Measurements from ENCODE around the gene TSHZ2. TPM values are rescaled to one million over a fixed set of nuclear protein-coding genes. Genes with fewer than 3 reads are reported as not detected.

Gene TSHZ2
- total RNA-seq, 2 donors from 2014 or later = 29.1 to 30.7 TPM

DNA sequence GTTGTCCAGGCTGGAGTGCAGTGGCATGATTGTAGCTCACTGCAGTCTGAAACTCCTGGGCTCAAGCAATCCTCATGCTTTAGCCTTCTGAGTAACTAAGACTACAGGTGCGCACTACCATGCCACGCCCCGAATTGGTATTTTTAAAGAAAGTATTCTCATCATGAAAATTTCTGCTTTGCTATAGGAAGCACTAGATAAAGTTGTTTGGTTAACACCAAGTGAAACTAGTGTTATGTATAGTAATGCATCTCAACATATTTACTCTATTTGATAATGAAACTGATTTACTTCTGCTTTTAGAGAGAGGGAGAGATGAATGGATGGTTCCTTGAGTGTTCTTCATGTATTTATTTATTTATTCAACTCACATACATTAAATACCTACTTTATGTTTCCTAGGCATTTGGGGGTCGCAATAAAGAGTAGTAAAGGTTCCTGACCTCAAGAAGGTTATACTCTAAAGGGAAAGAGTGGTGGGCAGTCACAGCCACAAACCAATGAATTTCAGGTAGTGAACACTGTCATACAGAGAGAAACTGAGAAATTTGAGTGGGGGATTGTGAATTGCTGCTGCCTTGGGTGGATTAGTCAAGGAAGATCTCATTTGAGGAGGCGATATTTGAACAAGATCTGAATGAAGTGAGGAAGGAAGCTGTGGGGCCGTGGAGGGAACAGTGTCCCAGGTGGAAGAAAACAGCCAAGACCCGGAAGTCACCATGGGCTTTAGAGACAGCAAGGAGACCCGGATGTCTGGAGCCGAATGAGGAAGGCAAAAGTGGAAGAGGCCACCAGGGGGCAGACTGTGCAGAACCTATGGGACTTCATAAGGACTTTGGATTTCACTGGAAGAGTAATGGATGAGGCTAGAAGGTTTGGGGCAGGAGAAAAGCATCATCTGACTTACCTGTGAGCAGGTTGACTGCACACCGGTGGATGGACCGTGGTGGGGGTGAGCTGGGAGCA, 185.6 kb downstream of the TSHZ2 start:
- Mint-ChIP-seq H3K27ac (no peak overlapping the region), H3K27me3 (peaks cover 4% of the 10 kb centered on the region), H3K4me1 (peaks cover 14% of the 10 kb centered on the region), H3K36me3 (ENCODE audit: low read depth) (no peaks in the 10 kb centered on the region), H3K4me3 (no peak overlapping the region)
- ATAC-seq = no peak
- H3K9me3 ChIP-seq (ENCODE audit: control insufficient read depth, low read length, poor library complexity, severe bottlenecking) = no peaks in the 10 kb centered on the region
- DNase-seq = peak in 2 of 3 donors; percentile 9 to 30

DNA sequence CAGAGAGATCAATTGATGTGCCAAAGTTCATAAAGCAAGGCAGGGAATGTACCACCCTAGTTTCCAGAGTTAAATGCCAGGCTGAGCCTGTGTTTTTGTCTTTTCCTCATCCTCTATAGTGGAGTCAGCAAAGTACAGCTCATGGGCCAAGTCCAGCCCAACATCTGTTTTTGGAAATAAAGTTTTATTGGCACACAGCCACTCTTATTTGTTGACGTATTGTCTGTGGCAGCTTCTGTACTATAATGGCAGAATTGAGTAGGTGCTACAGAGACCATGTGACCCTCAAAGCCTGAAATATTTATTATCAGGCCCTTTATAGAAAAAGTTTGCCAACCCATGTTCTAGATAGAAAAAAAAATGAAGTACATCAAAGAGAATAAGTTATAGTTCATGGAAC, 187.0 kb downstream of the TSHZ2 start:
- no peak overlapping the region for H3K4me3 Mint-ChIP-seq
- no peak overlapping the region for H3K27ac Mint-ChIP-seq
- no peaks in the 10 kb centered on the region for H3K9me3 ChIP-seq (ENCODE audit: control insufficient read depth, low read length, poor library complexity, severe bottlenecking)
- peaks cover 14% of the 10 kb centered on the region for H3K4me1 Mint-ChIP-seq
- DNase-seq = no peak
- H3K36me3 Mint-ChIP-seq (ENCODE audit: low read depth) = no peaks in the 10 kb centered on the region
- no peak for ATAC-seq
- H3K27me3 Mint-ChIP-seq = peaks cover 4% of the 10 kb centered on the region

DNA sequence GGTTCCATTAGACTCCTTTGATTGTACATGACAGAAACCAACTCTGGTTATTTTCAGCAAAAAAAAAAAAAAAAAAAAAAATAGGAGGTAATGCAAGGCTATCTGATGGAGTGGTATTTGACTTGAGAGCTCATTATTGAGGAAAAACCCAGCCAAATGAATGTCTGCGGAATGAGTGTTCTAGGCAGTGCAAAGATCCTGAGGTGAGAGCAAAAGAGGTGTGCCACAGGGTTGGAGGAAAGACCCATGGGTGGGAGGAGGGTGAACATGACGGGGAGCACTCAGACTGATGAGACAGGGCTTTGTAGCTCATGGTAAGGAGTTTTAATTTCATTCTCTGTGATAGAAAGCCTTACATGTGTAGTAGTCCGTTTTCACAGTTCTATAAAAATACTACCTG, 188.9 kb downstream of the TSHZ2 start:
- Mint-ChIP-seq H3K4me3 (no peak overlapping the region), H3K36me3 (ENCODE audit: low read depth) (no peaks in the 10 kb centered on the region), H3K27ac (no peak overlapping the region), H3K27me3 (peaks cover 4% of the 10 kb centered on the region), H3K4me1 (peaks cover 8% of the 10 kb centered on the region)
- no peaks in the 10 kb centered on the region for H3K9me3 ChIP-seq (ENCODE audit: control insufficient read depth, low read length, poor library complexity, severe bottlenecking)
- no peak for DNase-seq
- ATAC-seq = no peak

DNA sequence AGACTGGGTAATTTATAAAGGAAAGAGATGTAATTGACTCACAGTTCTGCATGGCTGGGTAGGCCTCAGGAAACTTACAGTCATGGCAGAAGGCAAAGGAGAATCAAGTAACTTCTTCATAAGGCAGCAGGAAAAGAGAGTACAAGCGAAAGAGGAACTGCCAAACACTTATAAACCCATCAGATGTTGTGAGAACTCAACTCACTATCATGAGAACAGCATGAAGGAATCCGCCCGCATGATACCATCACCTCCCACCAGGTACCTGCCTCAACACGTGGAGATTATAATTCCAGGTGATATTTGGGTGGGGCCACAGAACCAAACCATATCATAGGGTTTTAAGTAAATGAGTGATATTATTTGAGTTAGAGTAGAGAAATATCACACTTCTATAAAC, 189.3 kb downstream of the TSHZ2 start:
- Mint-ChIP-seq H3K36me3 (ENCODE audit: low read depth) (no peaks in the 10 kb centered on the region), H3K4me1 (peaks cover 8% of the 10 kb centered on the region), H3K4me3 (no peak overlapping the region), H3K27ac (no peak overlapping the region), H3K27me3 (peaks cover 4% of the 10 kb centered on the region)
- ATAC-seq (no peak), DNase-seq (no peak)
- H3K9me3 ChIP-seq (ENCODE audit: control insufficient read depth, low read length, poor library complexity, severe bottlenecking) = no peaks in the 10 kb centered on the region

DNA sequence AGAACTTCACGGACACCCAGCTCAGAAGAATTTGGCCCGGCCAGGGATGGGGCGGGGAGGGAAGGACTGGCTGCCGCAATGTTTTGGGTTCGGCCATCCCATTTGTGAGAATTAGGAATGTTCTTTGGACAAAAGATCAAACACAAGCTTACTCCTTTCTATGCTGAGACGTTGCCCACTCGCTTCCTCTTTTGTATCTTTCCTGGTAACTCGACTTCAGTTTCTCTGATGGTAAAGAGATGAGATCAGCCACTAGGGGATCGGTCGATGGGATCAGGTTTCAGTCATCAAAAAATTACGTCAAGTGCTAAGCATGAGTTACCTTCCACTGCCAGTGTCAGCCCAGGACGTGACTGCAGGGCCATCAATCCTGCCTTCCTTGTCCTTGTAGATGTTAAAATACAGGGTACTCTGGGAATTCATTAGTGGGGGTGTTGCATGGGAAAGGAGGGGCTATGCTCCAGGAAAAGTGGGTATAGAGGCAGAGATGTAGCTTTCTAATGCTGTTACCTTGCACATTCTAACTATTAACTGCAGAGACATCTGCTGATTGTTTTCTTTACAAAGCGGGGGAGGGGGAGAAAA, 190.2 kb downstream of the TSHZ2 start:
- ATAC-seq = no peak
- DNase-seq = no peak
- Mint-ChIP-seq H3K27me3 (peaks cover 4% of the 10 kb centered on the region), H3K4me1 (peaks cover 8% of the 10 kb centered on the region), H3K4me3 (no peak overlapping the region), H3K27ac (no peak overlapping the region), H3K36me3 (ENCODE audit: low read depth) (no peaks in the 10 kb centered on the region)
- H3K9me3 ChIP-seq (ENCODE audit: control insufficient read depth, low read length, poor library complexity, severe bottlenecking) = no peaks in the 10 kb centered on the region

DNA sequence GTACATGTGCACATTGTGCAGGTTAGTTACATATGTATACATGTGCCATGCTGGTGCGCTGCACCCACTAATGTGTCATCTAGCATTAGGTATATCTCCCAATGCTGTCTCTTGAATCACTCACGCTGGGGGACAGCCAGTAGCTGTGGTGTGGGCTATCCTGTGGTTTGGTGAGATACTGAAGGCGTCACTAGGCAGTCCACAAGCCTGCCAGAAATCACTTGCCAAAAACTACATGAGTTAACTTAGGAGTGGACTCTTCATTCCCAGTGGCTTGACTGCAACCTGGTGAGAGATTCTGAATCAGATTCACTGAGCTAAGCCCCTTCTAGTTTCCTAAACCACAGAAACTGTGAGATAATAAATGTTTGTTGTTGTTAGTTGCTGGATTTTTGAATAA, 191.3 kb downstream of the TSHZ2 start:
- H3K4me1 Mint-ChIP-seq = peaks cover 8% of the 10 kb centered on the region
- ATAC-seq (no peak), DNase-seq (no peak)
- no peaks in the 10 kb centered on the region for H3K36me3 Mint-ChIP-seq (ENCODE audit: low read depth)
- no peak overlapping the region for H3K4me3 Mint-ChIP-seq
- no peak overlapping the region for H3K27ac Mint-ChIP-seq
- peaks cover 4% of the 10 kb centered on the region for H3K27me3 Mint-ChIP-seq
- no peaks in the 10 kb centered on the region for H3K9me3 ChIP-seq (ENCODE audit: control insufficient read depth, low read length, poor library complexity, severe bottlenecking)

DNA sequence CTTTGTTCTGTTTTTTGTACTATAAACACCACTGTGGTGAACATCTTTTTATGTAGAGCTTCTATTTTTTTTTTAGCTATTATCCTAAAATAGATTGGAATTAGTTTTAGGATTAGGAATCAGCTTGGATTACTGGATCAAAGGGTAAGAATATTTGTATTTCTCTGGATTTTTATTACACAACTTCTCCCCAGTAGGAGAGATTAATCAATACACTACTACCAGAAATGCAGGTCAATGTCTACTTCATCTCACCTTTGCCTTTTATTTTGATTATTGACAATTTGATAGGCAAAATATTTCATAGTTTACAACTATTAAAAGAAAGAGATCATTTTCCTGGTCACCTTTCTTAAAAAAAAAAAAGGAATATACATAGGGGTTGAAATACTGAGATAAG, 191.9 kb downstream of the TSHZ2 start:
- no peak for ATAC-seq
- peaks cover 8% of the 10 kb centered on the region for H3K4me1 Mint-ChIP-seq
- no peak overlapping the region for H3K27ac Mint-ChIP-seq

DNA sequence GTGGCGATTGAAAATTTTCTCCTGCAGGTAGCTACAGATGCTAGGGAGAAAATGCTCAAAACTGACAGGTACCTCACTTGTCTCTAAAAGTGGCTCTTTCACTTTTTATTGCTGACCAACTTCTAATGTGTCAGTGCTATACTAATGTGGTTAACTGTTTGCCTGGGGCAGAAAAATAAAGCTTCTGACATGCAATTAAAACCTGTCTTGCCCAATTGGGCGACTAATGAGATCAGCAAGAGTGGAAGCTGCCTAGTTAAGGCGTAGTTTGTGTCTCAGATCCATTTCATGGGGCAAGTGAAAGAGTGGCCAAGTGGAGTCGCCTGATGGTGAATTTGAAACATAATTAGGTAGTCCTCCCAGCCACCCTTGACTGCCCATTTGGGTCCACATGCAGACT, 193.3 kb downstream of the TSHZ2 start:
- H3K9me3 ChIP-seq (ENCODE audit: control insufficient read depth, low read length, poor library complexity, severe bottlenecking) = no peaks in the 10 kb centered on the region
- Mint-ChIP-seq H3K36me3 (ENCODE audit: low read depth) (no peaks in the 10 kb centered on the region), H3K27ac (no peak overlapping the region), H3K27me3 (peaks cover 4% of the 10 kb centered on the region), H3K4me3 (no peak overlapping the region), H3K4me1 (peaks cover 6% of the 10 kb centered on the region)
- ATAC-seq (no peak), DNase-seq (no peak)

More for the DNA sequence above, 191.9 kb downstream of the TSHZ2 start:
- H3K27me3 Mint-ChIP-seq = peaks cover 4% of the 10 kb centered on the region
- H3K36me3 Mint-ChIP-seq (ENCODE audit: low read depth) = no peaks in the 10 kb centered on the region
- no peak overlapping the region for H3K4me3 Mint-ChIP-seq
- H3K9me3 ChIP-seq (ENCODE audit: control insufficient read depth, low read length, poor library complexity, severe bottlenecking) = no peaks in the 10 kb centered on the region
- DNase-seq = no peak

DNA sequence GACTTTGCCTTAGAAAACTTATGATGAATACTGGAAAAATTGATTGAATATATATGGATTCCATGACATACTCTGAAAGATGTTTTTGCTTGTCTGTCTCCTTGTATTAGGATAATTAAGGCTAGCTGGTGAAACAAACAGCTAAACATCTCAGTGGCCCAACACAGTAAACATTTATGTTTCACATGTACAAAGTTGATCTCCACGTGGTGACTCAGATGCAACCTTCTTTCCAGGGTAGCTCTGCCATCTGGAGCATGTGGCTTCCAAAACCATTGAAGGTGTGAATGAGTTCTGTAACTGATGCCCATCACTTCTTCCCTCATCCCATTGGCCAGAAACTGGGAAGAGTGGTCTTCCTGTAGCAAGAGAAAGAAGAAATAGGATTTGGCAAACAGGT, 196.3 kb downstream of the TSHZ2 start:
- Mint-ChIP-seq H3K4me1 (no peaks in the 10 kb centered on the region), H3K36me3 (ENCODE audit: low read depth) (no peaks in the 10 kb centered on the region), H3K27me3 (no peaks in the 10 kb centered on the region), H3K4me3 (no peak overlapping the region), H3K27ac (no peak overlapping the region)
- DNase-seq (no peak), ATAC-seq (no peak)
- no peaks in the 10 kb centered on the region for H3K9me3 ChIP-seq (ENCODE audit: control insufficient read depth, low read length, poor library complexity, severe bottlenecking)

DNA sequence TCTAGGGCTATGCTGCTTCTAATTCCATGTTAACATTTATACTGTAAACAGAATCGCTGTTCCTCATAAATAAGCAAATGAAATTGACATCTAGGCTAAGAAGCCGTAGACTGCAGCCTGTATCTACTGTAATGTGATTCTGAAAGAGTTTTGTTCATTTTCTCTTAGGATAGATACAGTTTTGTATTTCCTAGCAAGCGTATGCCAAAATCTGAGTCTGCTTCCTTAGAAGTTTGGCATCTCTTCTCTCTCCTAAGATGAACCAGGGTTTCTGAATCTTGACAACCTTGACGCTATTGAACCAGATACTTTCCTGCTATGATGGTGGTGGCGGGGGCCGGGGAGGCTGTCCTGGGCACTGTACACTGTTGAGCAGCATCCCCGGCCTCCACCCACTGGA, 198.0 kb downstream of the TSHZ2 start:
- no peaks in the 10 kb centered on the region for H3K9me3 ChIP-seq (ENCODE audit: control insufficient read depth, low read length, poor library complexity, severe bottlenecking)
- Mint-ChIP-seq H3K36me3 (ENCODE audit: low read depth) (no peaks in the 10 kb centered on the region), H3K27me3 (no peaks in the 10 kb centered on the region), H3K4me1 (no peaks in the 10 kb centered on the region), H3K27ac (no peak overlapping the region), H3K4me3 (no peak overlapping the region)
- ATAC-seq (no peak), DNase-seq (no peak)

DNA sequence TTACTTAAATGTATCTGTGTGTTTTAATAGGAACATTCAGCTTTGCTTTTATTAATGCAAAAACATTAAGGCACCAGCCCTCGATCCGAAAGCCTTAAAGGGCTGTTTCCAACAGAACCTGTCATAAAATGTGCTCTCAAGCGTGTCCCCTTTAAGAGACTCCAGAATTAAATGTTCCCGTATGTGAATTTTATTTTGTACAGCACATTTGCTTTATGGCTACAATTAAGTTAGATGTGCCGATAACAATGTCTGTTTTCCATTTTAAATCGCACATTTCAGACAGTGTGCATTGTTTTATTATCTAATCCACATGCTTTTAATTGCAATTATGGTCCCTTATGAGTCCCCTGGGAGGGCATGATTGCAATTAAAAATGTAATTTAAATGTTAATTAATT, 198.9 kb downstream of the TSHZ2 start:
- H3K9me3 ChIP-seq (ENCODE audit: control insufficient read depth, low read length, poor library complexity, severe bottlenecking) = no peaks in the 10 kb centered on the region
- Mint-ChIP-seq H3K27me3 (no peaks in the 10 kb centered on the region), H3K27ac (no peak overlapping the region), H3K36me3 (ENCODE audit: low read depth) (no peaks in the 10 kb centered on the region), H3K4me1 (peaks cover 1% of the 10 kb centered on the region), H3K4me3 (no peak overlapping the region)
- no peak for DNase-seq
- ATAC-seq = no peak

DNA sequence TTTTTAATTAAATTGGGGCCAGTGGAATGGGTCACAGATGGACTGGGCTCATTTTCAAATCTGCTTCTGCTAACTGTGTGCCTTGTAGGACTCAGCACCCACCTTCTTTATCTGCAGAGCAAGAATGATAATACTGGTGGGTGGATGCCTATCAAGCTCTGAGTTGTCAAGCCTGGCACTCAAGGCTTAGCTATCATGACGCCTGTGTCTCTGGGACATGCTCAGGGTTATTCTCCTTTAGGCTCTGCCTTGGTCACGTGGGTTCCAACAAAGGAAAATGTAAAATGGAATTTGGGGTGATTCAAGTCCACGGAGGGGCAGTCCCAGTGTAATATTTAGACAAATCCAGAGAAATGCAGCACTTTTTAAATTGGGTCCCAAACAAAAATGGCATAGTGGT, 202.3 kb downstream of the TSHZ2 start:
- no peak for ATAC-seq
- Mint-ChIP-seq H3K27ac (no peak overlapping the region), H3K36me3 (ENCODE audit: low read depth) (peaks cover 2% of the 10 kb centered on the region), H3K27me3 (peaks cover 5% of the 10 kb centered on the region), H3K4me3 (no peak overlapping the region), H3K4me1 (peaks cover 6% of the 10 kb centered on the region)
- no peak for DNase-seq
- no peaks in the 10 kb centered on the region for H3K9me3 ChIP-seq (ENCODE audit: control insufficient read depth, low read length, poor library complexity, severe bottlenecking)

DNA sequence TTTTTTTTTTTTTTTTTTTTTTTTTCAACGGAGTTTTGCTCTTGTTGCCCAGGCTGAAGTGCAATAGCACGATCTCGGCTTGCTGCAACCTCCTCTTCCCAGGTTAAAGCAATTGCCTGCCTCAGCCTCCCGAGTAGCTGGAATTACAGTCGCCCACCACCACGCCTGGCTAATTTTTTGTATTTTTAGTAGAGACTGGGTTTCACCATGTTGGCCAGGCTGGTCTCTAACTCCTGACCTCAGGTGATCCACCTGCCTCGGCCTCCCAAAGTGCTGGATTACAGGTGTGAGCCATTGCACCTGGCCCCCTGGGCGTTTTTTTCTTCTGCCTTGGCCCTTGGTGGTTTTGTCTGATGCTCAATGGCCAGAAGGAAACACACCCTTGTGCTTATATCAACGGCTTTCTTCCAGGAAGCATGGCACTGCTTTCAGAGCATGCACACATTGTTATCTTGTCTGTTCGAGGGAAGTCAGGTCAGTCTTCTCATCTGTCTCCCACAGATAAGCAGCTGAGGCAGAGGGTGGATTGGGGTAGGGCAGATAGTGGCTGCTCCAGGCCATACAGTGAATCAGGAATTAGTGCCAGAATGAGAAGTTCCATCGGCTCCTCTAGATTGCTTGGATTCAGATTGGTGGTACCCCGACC, 203.1 kb downstream of the TSHZ2 start:
- ATAC-seq (no peak), DNase-seq (no peak)
- H3K27ac Mint-ChIP-seq = no peak overlapping the region
- no peaks in the 10 kb centered on the region for H3K9me3 ChIP-seq (ENCODE audit: control insufficient read depth, low read length, poor library complexity, severe bottlenecking)
- H3K4me3 Mint-ChIP-seq = no peak overlapping the region
- peaks cover 6% of the 10 kb centered on the region for H3K4me1 Mint-ChIP-seq
- H3K36me3 Mint-ChIP-seq (ENCODE audit: low read depth) = peaks cover 2% of the 10 kb centered on the region
- H3K27me3 Mint-ChIP-seq = peaks cover 5% of the 10 kb centered on the region

Data from T-helper 17 cell (primary cell).